Measurements from ENCODE around the gene MRPS7. TPM values are rescaled to one million over a fixed set of nuclear protein-coding genes. Genes with fewer than 3 reads are reported as not detected.

Gene MRPS7
- total RNA-seq (2022) (123 and 125 TPM in 2 replicates), Bru-seq, nascent RNA (percentile 86 among the genes with signal in this experiment), BruChase-seq, experiment 1, labeled RNA remaining after a 2-hour chase (percentile 88 among the genes with signal in this experiment), BruChase-seq, experiment 2, labeled RNA remaining after a 6-hour chase (percentile 96 among the genes with signal in this experiment)
- long read RNA-seq, transcript MRPS7-203 (4 exons, 1,638 nt) = minor isoform, 44 of 648 reads
- long read RNA-seq, transcript MRPS7-201 (5 exons, 1,406 nt) = major isoform, 566 of 648 reads
- long read RNA-seq, partial matches to known transcripts = 9 of 648 reads
- long read RNA-seq, other reads (novel, unspliced or antisense) = 25 of 648 reads

DNA sequence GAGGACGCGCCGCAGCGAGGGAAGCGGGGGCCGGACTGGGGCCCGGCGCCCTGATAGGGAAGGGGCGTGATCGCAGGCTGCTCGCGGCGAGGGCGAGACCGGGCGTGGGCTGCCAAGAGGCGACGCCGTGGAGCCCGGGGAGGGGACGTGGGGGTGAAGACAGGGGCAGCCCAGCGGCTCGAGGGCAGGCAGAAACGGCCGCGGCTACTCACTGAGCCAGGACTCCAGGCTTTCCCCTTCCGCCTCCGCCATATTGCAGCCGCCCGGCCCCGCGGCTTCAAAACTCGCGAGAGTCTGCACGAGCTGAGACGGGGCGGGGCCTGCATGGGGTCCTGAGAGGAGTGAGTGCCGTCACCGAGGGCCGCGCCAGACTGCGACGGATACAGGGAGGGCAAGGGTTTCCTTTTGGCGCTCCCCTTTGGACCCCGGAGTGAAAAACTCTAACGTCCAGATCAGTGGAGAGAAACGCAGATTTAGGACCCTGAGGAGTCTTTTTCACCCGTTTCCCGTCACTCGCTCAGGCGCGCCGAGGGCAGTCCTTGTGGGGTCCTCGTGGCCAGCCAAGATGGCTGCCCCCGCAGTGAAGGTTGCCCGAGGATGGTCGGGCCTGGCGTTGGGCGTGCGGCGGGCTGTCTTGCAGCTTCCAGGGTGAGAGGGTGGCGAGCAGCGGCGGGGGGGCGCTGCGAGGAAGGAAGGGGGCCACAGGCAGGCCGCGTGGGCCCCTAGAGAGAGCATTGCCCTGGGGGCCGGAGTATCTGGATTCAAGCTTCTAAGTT, at the start of gene MRPS7, which contains the start of gene GGA3:
MRPS7 (plus strand) TSS at position 544 of the 776 bp plus-strand sequence; CDS start at position 566, 22 bp downstream.
GGA3 (minus strand) TSS at position 271 of the 776 bp plus-strand sequence; CDS start at position 252, 19 bp downstream.
- Mint-ChIP-seq H3K27me3 (ENCODE audit: insufficient read depth, unreplicated experiment) (no peaks in the 10 kb centered on the region), H3K4me1 (ENCODE audit: low read depth, unreplicated experiment) (peaks cover 28% of the 10 kb centered on the region), H3K4me3 (ENCODE audit: unreplicated experiment) (peak within 1 kb of the TSS; percentile 97), H3K36me3 (ENCODE audit: insufficient read depth, unreplicated experiment) (peaks cover 37% of the 10 kb centered on the region), H3K9me3 (ENCODE audit: unreplicated experiment) (no peaks in the 10 kb centered on the region), H3K27ac (ENCODE audit: unreplicated experiment) (peak within 1 kb of the TSS; percentile 100)
- H3K27me3 ChIP-seq (replicated peaks; ENCODE audit: control insufficient read depth, insufficient read depth, low read length) = no peaks in the 10 kb centered on the region
- ChIA-PET POLR2A (interaction anchor here (0.5 to 3.0 kb wide), 15 partner anchors 9 to 265 kb away, joined by 3 to 48 read pairs (median 3); partner anchors contain the start of genes GRB2, MIF4GD, SLC25A19 and SUMO2), CTCF (interaction anchor here (0.6 to 3.3 kb wide), 6 partner anchors 9 to 168 kb away, joined by 3 to 42 read pairs (median 8); partner anchors contain the start of genes MIF4GD and SLC25A19)
- H3K36me3 ChIP-seq (ENCODE audit: control insufficient read depth, insufficient read depth, low read length) = peaks cover 5% of the 10 kb centered on the region
- peak within 1 kb of the TSS; percentile 89 for H3K4me3 ChIP-seq (ENCODE audit: low read depth, low read length)
- no peaks in the 10 kb centered on the region for H3K9me3 ChIP-seq
- no TSS peak for BruUV-seq (replicated peaks)
- no peaks in the 10 kb centered on the region for H3K4me1 ChIP-seq
- peak; percentile 95 to 97 for DNase-seq
- TF ChIP-seq, protein P1, sequence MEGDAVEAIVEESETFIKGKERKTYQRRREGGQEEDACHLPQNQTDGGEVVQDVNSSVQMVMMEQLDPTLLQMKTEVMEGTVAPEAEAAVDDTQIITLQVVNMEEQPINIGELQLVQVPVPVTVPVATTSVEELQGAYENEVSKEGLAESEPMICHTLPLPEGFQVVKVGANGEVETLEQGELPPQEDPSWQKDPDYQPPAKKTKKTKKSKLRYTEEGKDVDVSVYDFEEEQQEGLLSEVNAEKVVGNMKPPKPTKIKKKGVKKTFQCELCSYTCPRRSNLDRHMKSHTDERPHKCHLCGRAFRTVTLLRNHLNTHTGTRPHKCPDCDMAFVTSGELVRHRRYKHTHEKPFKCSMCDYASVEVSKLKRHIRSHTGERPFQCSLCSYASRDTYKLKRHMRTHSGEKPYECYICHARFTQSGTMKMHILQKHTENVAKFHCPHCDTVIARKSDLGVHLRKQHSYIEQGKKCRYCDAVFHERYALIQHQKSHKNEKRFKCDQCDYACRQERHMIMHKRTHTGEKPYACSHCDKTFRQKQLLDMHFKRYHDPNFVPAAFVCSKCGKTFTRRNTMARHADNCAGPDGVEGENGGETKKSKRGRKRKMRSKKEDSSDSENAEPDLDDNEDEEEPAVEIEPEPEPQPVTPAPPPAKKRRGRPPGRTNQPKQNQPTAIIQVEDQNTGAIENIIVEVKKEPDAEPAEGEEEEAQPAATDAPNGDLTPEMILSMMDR (IDR thresholded peaks at IDR 0.05; ENCODE audit: insufficient read depth in 1 of 2, low read depth in 1 of 2, low read length in 1 of 2, severe bottlenecking in 1 of 2, unreplicated experiment in 1 of 2) = no peak
- intact Hi-C loops (cut with micrococcal nuclease; ENCODE audit: unreplicated experiment) = loop anchor here (2.0 kb wide), 1 partner anchor 27 kb away; the partner anchor contains the start of gene SLC25A19

- Mint-ChIP-seq H3K27me3 (ENCODE audit: insufficient read depth, unreplicated experiment) (no peaks in the 10 kb centered on the region), H3K27ac (ENCODE audit: unreplicated experiment) (no peak overlapping the region), H3K36me3 (ENCODE audit: insufficient read depth, unreplicated experiment) (peaks cover 99% of the 10 kb centered on the region), H3K4me1 (ENCODE audit: low read depth, unreplicated experiment) (no peaks in the 10 kb centered on the region), H3K9me3 (ENCODE audit: unreplicated experiment) (no peaks in the 10 kb centered on the region), H3K4me3 (ENCODE audit: unreplicated experiment) (no peak overlapping the region)
- H3K9me3 ChIP-seq = no peaks in the 10 kb centered on the region
- H3K36me3 ChIP-seq (ENCODE audit: control insufficient read depth, insufficient read depth, low read length) = peaks cover 4% of the 10 kb centered on the region
- intact Hi-C loops (cut with micrococcal nuclease; ENCODE audit: unreplicated experiment) = no loop called here
- CTCF ChIA-PET = no interaction called here
- H3K27me3 ChIP-seq (replicated peaks; ENCODE audit: control insufficient read depth, insufficient read depth, low read length) = no peaks in the 10 kb centered on the region
- H3K4me1 ChIP-seq = no peaks in the 10 kb centered on the region
- POLR2A ChIA-PET = no interaction called here
- TF ChIP-seq, protein P1 (IDR thresholded peaks at IDR 0.05; ENCODE audit: insufficient read depth in 1 of 2, low read depth in 1 of 2, low read length in 1 of 2, severe bottlenecking in 1 of 2, unreplicated experiment in 1 of 2) = no peak
- no peak for DNase-seq
- no peak overlapping the region for H3K4me3 ChIP-seq (ENCODE audit: low read depth, low read length)
- BruUV-seq (replicated peaks) = no TSS peak
Measured at GRCh38 chr17:75218131-75218530, 43.5 kb upstream of the MRPS7 start.

DNA sequence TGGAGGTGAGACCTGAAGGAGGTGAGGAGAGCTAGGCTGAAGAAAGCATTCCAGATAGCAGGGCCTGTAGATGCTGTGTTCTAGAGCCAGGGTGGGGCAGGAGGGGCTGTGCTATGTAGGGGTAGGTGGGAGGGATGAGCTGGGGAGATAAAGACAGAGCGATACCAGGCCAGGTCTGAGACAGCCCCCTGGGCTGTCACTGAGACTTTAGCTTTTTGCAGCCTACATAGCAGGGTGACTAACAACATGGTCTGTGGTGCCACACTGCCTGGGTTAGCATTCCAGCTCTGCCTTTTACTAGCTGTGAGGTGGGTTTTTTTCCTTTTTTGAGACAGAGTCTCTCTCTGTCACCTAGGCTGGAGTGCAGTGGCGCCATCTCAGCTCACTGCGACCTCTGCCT, 41.9 kb upstream of the MRPS7 start:
- TF ChIP-seq, protein P1 (IDR thresholded peaks at IDR 0.05; ENCODE audit: insufficient read depth in 1 of 2, low read depth in 1 of 2, low read length in 1 of 2, severe bottlenecking in 1 of 2, unreplicated experiment in 1 of 2) = no peak
- no peaks in the 10 kb centered on the region for H3K4me1 ChIP-seq
- H3K27me3 ChIP-seq (replicated peaks; ENCODE audit: control insufficient read depth, insufficient read depth, low read length) = no peaks in the 10 kb centered on the region
- intact Hi-C loops (cut with micrococcal nuclease; ENCODE audit: unreplicated experiment) = no loop called here
- no peaks in the 10 kb centered on the region for H3K9me3 Mint-ChIP-seq (ENCODE audit: unreplicated experiment)
- CTCF ChIA-PET = no interaction called here
- no peak for DNase-seq
- no peak overlapping the region for H3K4me3 ChIP-seq (ENCODE audit: low read depth, low read length)
- peaks cover 4% of the 10 kb centered on the region; the same call in 1 of the 2 replicates for H3K36me3 ChIP-seq (ENCODE audit: control insufficient read depth, insufficient read depth, low read length)
- H3K4me3 Mint-ChIP-seq (ENCODE audit: unreplicated experiment) = no peak overlapping the region
- no TSS peak for BruUV-seq (replicated peaks)
- H3K27me3 Mint-ChIP-seq (ENCODE audit: insufficient read depth, unreplicated experiment) = no peaks in the 10 kb centered on the region
- H3K4me1 Mint-ChIP-seq (ENCODE audit: low read depth, unreplicated experiment) = no peaks in the 10 kb centered on the region
- H3K36me3 Mint-ChIP-seq (ENCODE audit: insufficient read depth, unreplicated experiment) = peaks cover 98% of the 10 kb centered on the region
- no peaks in the 10 kb centered on the region for H3K9me3 ChIP-seq
- no peak overlapping the region for H3K27ac Mint-ChIP-seq (ENCODE audit: unreplicated experiment)
- POLR2A ChIA-PET = interaction anchor here (0.7 kb wide), 1 partner anchor 37 kb away, joined by 3 read pairs; no protein-coding TSS in a partner anchor
